K562 (cell line): ENCODE measurements around the gene SLC16A5. TPM values are rescaled to one million over a fixed set of nuclear protein-coding genes. Genes with fewer than 3 reads are reported as not detected.

Experiments used
- BMI1 ChIP-seq: fragments of 150-350 bp; IDR thresholded peaks from 2 replicates; pipeline ENCODE4 v1.6.1; 2014; ENCODE audit warnings: low read length
- BRD9 ChIP-seq: fragments of 450-650 bp; IDR thresholded peaks from 2 replicates; pipeline ENCODE4 v1.6.1; 2018; ENCODE audit warnings: low read depth; ENCODE audit not compliant: partially characterized antibody
- CBX1 ChIP-seq: sonication (generic); IDR thresholded peaks from 2 replicates; pipeline ENCODE4 v1.6.1; 2016; ENCODE audit warnings: antibody characterized with exemption, low read depth, mild to moderate bottlenecking
- CCAR2 ChIP-seq: fragments of 200-400 bp; formaldehyde crosslinking; IDR thresholded peaks from 2 replicates; pipeline ENCODE4 v1.6.1; 2017; ENCODE audit warnings: mild to moderate bottlenecking, low read depth, low read length
- CHD1 ChIP-seq: fragments of 200-600 bp; sonication (generic); IDR thresholded peaks from one replicate; pipeline ENCODE4 v1.6.1; 2012; ENCODE audit warnings: mild to moderate bottlenecking, moderate library complexity, low read length, inconsistent platforms
- COPS2 ChIP-seq: fragments of 450-650 bp; conservative IDR thresholded peaks from 2 replicates; pipeline ENCODE4 v1.6.1; 2016; ENCODE audit warnings: mild to moderate bottlenecking, moderate library complexity
- NCOR1 ChIP-seq: fragments of 450-650 bp; IDR thresholded peaks from 2 replicates; pipeline ENCODE4 v1.6.1; 2016; ENCODE audit warnings: mild to moderate bottlenecking, moderate library complexity
- POLR2B ChIP-seq: fragments of 450-650 bp; IDR thresholded peaks from 2 replicates; pipeline ENCODE4 v1.6.1; 2018; ENCODE audit warnings: low read depth; ENCODE audit not compliant: partially characterized antibody
- SMAD2 ChIP-seq: fragments of 150-350 bp; IDR thresholded peaks from 2 replicates; pipeline ENCODE4 v1.6.1; 2014; ENCODE audit warnings: low read depth, mild to moderate bottlenecking, low read length
- polyA plus RNA-seq, 8 experiments: library from polyadenylated mRNA; depleted of rRNA in 4 of 8; stranded (reverse) in 5 of 8; unstranded in 3 of 8; fragments of >200 nt; fragmentation: Nextera tagmentation in 2 of 8; fragmentation: Illumina TruSeq in 1 of 8; extraction: Ambion mirVana in 2 of 8; extraction: Trizol in 1 of 8; gene quantifications; 2 replicates each; pipeline versions ENCODE4 v1.2.1 to v1.2.3, GENCODE V29; 2011 to 2014; ENCODE audit warnings: inconsistent platforms in 1 of 8, missing spikeins in 1 of 8
- total RNA-seq, 7 experiments: library from RNA; depleted of rRNA in 6 of 7; stranded (reverse); fragments of >200 nt in 6 of 7; fragmentation: Illumina TruSeq in 2 of 7; extraction: Trizol in 2 of 7; gene quantifications; 2 replicates each; pipeline versions ENCODE4 v1.2.1 to v1.2.3, GENCODE V29; 2011 to 2021; ENCODE audit warnings: low replicate concordance in 1 of 7
- TF ChIP-seq, protein P1 (sequence below): fragments of 250-450 bp; sonication (Bioruptor Pico); IDR thresholded peaks from 2 replicates; pipeline ENCODE4 v1.5.0; 2020; ENCODE audit warnings: mild to moderate bottlenecking
- TF ChIP-seq, protein P2 (sequence below): sonication (generic); formaldehyde crosslinking; IDR thresholded peaks from 2 replicates; pipeline ENCODE4 v1.5.0; 2020; ENCODE audit warnings: missing genetic modification reagents
- TF ChIP-seq, protein P3 (sequence below): fragments of 450-650 bp; IDR thresholded peaks from 2 replicates; pipeline ENCODE4 v1.7.1; 2018; ENCODE audit warnings: mild to moderate bottlenecking, low read depth; ENCODE audit not compliant: partially characterized antibody
- TF ChIP-seq, protein P4 (sequence below), 2 experiments: IDR thresholded peaks; 2 replicates each; pipeline ENCODE4 v1.6.1; 2012; ENCODE audit warnings: improper control_type of control experiment in 2 of 2, low read depth in 2 of 2, low read length in 2 of 2, borderline replicate concordance in 1 of 2

SLC16A5 gene
- total and polyA plus RNA-seq, 9 of the 15 experiments (the other 6 are each of a cell fraction or from before 2014, with no cell fraction given), result 0.06 to 2.6 (median 0.91) TPM

DNA sequence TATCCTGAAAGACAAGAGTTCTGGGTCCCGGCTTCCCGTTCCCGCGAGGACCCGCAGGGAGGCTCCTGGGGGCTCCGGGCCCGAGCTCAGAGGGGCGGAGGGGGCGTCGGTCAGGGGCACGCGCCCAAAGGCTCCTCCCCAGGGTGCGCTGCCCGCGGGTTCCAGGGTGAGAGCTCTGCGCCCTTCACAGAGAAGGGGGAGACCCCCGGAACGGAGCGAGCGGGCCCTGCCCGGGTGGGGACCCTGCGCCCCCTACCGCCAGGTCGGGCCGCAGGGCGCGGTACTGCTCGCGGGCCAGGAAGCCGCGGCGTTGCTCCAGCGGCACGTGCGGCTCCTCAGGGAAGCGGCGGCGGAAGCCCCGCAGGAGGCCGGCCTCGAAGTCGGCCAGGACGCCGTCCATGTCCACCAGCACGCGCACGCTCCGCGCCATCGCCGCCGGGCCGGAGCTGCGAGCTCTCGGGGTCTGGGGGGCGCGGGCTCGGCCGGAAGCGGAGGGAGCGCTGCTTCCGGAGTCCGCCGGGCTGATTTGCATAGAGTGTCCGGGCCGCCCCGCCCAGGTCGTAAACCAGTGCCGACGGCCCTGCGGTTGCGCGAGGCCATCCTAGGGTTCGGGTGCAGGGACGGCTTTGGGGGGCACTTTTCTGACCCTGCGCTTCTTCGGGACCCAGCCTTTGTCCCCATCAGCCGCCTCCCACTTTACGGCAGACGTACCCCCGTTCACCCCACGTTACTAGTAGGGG, 43.7 kb downstream of the SLC16A5 start, which contains the start of gene NT5C (continued):
- TF ChIP-seq, protein P1, sequence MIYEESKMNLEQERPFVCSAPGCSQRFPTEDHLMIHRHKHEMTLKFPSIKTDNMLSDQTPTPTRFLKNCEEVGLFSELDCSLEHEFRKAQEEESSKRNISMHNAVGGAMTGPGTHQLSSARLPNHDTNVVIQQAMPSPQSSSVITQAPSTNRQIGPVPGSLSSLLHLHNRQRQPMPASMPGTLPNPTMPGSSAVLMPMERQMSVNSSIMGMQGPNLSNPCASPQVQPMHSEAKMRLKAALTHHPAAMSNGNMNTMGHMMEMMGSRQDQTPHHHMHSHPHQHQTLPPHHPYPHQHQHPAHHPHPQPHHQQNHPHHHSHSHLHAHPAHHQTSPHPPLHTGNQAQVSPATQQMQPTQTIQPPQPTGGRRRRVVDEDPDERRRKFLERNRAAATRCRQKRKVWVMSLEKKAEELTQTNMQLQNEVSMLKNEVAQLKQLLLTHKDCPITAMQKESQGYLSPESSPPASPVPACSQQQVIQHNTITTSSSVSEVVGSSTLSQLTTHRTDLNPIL (CRISPR knock-in tag), result no peak
- TF ChIP-seq BRD9, result no peak
- TF ChIP-seq NCOR1, result no peak; the same call in 1 of the 2 replicates
- 0 out of 2 replicates have a peak, but pooled peaks have one; percentile 17 for TF ChIP-seq BMI1
- TF ChIP-seq COPS2, result no peak
- TF ChIP-seq SMAD2, result no peak
- no peak for TF ChIP-seq CHD1
- TF ChIP-seq, protein P2, sequence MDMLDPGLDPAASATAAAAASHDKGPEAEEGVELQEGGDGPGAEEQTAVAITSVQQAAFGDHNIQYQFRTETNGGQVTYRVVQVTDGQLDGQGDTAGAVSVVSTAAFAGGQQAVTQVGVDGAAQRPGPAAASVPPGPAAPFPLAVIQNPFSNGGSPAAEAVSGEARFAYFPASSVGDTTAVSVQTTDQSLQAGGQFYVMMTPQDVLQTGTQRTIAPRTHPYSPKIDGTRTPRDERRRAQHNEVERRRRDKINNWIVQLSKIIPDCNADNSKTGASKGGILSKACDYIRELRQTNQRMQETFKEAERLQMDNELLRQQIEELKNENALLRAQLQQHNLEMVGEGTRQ (CRISPR knock-in tag), result peak; percentile 24; the same call in 1 of the 2 replicates
- TF ChIP-seq, protein P3, sequence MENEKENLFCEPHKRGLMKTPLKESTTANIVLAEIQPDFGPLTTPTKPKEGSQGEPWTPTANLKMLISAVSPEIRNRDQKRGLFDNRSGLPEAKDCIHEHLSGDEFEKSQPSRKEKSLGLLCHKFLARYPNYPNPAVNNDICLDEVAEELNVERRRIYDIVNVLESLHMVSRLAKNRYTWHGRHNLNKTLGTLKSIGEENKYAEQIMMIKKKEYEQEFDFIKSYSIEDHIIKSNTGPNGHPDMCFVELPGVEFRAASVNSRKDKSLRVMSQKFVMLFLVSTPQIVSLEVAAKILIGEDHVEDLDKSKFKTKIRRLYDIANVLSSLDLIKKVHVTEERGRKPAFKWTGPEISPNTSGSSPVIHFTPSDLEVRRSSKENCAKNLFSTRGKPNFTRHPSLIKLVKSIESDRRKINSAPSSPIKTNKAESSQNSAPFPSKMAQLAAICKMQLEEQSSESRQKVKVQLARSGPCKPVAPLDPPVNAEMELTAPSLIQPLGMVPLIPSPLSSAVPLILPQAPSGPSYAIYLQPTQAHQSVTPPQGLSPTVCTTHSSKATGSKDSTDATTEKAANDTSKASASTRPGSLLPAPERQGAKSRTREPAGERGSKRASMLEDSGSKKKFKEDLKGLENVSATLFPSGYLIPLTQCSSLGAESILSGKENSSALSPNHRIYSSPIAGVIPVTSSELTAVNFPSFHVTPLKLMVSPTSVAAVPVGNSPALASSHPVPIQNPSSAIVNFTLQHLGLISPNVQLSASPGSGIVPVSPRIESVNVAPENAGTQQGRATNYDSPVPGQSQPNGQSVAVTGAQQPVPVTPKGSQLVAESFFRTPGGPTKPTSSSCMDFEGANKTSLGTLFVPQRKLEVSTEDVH, result peak; percentile 61
- TF ChIP-seq, protein P4, sequence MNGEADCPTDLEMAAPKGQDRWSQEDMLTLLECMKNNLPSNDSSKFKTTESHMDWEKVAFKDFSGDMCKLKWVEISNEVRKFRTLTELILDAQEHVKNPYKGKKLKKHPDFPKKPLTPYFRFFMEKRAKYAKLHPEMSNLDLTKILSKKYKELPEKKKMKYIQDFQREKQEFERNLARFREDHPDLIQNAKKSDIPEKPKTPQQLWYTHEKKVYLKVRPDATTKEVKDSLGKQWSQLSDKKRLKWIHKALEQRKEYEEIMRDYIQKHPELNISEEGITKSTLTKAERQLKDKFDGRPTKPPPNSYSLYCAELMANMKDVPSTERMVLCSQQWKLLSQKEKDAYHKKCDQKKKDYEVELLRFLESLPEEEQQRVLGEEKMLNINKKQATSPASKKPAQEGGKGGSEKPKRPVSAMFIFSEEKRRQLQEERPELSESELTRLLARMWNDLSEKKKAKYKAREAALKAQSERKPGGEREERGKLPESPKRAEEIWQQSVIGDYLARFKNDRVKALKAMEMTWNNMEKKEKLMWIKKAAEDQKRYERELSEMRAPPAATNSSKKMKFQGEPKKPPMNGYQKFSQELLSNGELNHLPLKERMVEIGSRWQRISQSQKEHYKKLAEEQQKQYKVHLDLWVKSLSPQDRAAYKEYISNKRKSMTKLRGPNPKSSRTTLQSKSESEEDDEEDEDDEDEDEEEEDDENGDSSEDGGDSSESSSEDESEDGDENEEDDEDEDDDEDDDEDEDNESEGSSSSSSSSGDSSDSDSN (IDR thresholded peaks at IDR 0.05; ENCODE audit: borderline replicate concordance in 1 of 2, low read depth in 2 of 2, low read length in 2 of 2), result 0 out of 4 replicates have a peak, but pooled peaks of 1 of the 2 experiments have one; percentile 52
- no peak for TF ChIP-seq CCAR2
- TF ChIP-seq POLR2B, result peak; percentile 40
- TF ChIP-seq CBX1, result peak; percentile 78
